ENCODE results near the gene FGF18.

The FGF18 gene

GRCh38 chr5:171470420-171470819, 51.0 kb downstream of the FGF18 start:
- Histone ChIP-seq H3K9me3 (ENCODE audit: control insufficient read depth, low read length) (no peaks in the 10 kb centered on the region), H3K4me1 (ENCODE audit: control insufficient read depth, insufficient read depth, low read length) (peaks cover 5% of the 10 kb centered on the region), H3K27ac (ENCODE audit: insufficient read depth, low read depth, low read length, poor library complexity, severe bottlenecking) (no peak overlapping the region), H3K36me3 (ENCODE audit: control insufficient read depth, insufficient read depth, low read length) (no peaks in the 10 kb centered on the region), H3K4me3 (ENCODE audit: insufficient read depth, low read depth, low read length) (no peak overlapping the region), H3K27me3 (ENCODE audit: control insufficient read depth, insufficient read depth, low read length, poor library complexity, severe bottlenecking) (no peaks in the 10 kb centered on the region)
- WGBS, 2 experiments, result 90 to 93% methylated on average over 15 of the region's 15 CpGs

- Histone ChIP-seq H3K27me3 (ENCODE audit: control insufficient read depth, insufficient read depth, low read length, poor library complexity, severe bottlenecking) (no peaks in the 10 kb centered on the region), H3K9me3 (ENCODE audit: control insufficient read depth, low read length) (no peaks in the 10 kb centered on the region), H3K4me3 (ENCODE audit: insufficient read depth, low read depth, low read length) (no peak overlapping the region), H3K27ac (ENCODE audit: insufficient read depth, low read depth, low read length, poor library complexity, severe bottlenecking) (no peak overlapping the region), H3K36me3 (ENCODE audit: control insufficient read depth, insufficient read depth, low read length) (no peaks in the 10 kb centered on the region), H3K4me1 (ENCODE audit: control insufficient read depth, insufficient read depth, low read length) (peaks cover 2% of the 10 kb centered on the region)
- WGBS, 2 experiments, result 94 to 95% methylated on average over 16 of the region's 16 CpGs
Observed at GRCh38 chr5:171474230-171474813, 54.9 kb downstream of the FGF18 start.

GRCh38 chr5:171475596-171475995, 56.1 kb downstream of the FGF18 start:
- H3K4me3 ChIP-seq (ENCODE audit: insufficient read depth, low read depth, low read length), result no peak overlapping the region

GRCh38 chr5:171476701-171477100, 57.3 kb downstream of the FGF18 start:
- H3K27me3 ChIP-seq (ENCODE audit: control insufficient read depth, insufficient read depth, low read length, poor library complexity, severe bottlenecking), result no peaks in the 10 kb centered on the region
- H3K4me1 ChIP-seq (ENCODE audit: control insufficient read depth, insufficient read depth, low read length), result no peaks in the 10 kb centered on the region
- no peaks in the 10 kb centered on the region for H3K9me3 ChIP-seq (ENCODE audit: control insufficient read depth, low read length)
- no peak overlapping the region for H3K27ac ChIP-seq (ENCODE audit: insufficient read depth, low read depth, low read length, poor library complexity, severe bottlenecking)
- H3K36me3 ChIP-seq (ENCODE audit: control insufficient read depth, insufficient read depth, low read length), result no peaks in the 10 kb centered on the region
- H3K4me3 ChIP-seq (ENCODE audit: insufficient read depth, low read depth, low read length), result no peak overlapping the region
- WGBS, 2 experiments, result 96 to 97% methylated on average over 1 of the region's 1 CpG

More at GRCh38 chr5:171475596-171475995, 56.1 kb downstream of the FGF18 start:
- Histone ChIP-seq H3K27me3 (ENCODE audit: control insufficient read depth, insufficient read depth, low read length, poor library complexity, severe bottlenecking) (no peaks in the 10 kb centered on the region), H3K9me3 (ENCODE audit: control insufficient read depth, low read length) (no peaks in the 10 kb centered on the region), H3K4me1 (ENCODE audit: control insufficient read depth, insufficient read depth, low read length) (no peaks in the 10 kb centered on the region), H3K36me3 (ENCODE audit: control insufficient read depth, insufficient read depth, low read length) (no peaks in the 10 kb centered on the region), H3K27ac (ENCODE audit: insufficient read depth, low read depth, low read length, poor library complexity, severe bottlenecking) (no peak overlapping the region)

GRCh38 chr5:171477101-171477500, 57.7 kb downstream of the FGF18 start:
- Histone ChIP-seq H3K27me3 (ENCODE audit: control insufficient read depth, insufficient read depth, low read length, poor library complexity, severe bottlenecking) (no peaks in the 10 kb centered on the region), H3K27ac (ENCODE audit: insufficient read depth, low read depth, low read length, poor library complexity, severe bottlenecking) (no peak overlapping the region), H3K36me3 (ENCODE audit: control insufficient read depth, insufficient read depth, low read length) (no peaks in the 10 kb centered on the region), H3K4me3 (ENCODE audit: insufficient read depth, low read depth, low read length) (no peak overlapping the region), H3K9me3 (ENCODE audit: control insufficient read depth, low read length) (no peaks in the 10 kb centered on the region), H3K4me1 (ENCODE audit: control insufficient read depth, insufficient read depth, low read length) (peaks cover 2% of the 10 kb centered on the region)
- WGBS, 2 experiments, result 63 to 68% methylated on average over 2 of the region's 2 CpGs

- Histone ChIP-seq H3K36me3 (ENCODE audit: control insufficient read depth, insufficient read depth, low read length) (no peaks in the 10 kb centered on the region), H3K9me3 (ENCODE audit: control insufficient read depth, low read length) (no peaks in the 10 kb centered on the region), H3K4me3 (ENCODE audit: insufficient read depth, low read depth, low read length) (no peak overlapping the region), H3K27ac (ENCODE audit: insufficient read depth, low read depth, low read length, poor library complexity, severe bottlenecking) (no peak overlapping the region), H3K27me3 (ENCODE audit: control insufficient read depth, insufficient read depth, low read length, poor library complexity, severe bottlenecking) (no peaks in the 10 kb centered on the region), H3K4me1 (ENCODE audit: control insufficient read depth, insufficient read depth, low read length) (peaks cover 2% of the 10 kb centered on the region)
- 92 to 98% methylated on average over 3 of the region's 3 CpGs for WGBS, 2 experiments
Observed at GRCh38 chr5:171477666-171478065, 58.2 kb downstream of the FGF18 start.

GRCh38 chr5:171478946-171479775, 59.7 kb downstream of the FGF18 start:
- H3K4me1 ChIP-seq (ENCODE audit: control insufficient read depth, insufficient read depth, low read length), result peaks cover 2% of the 10 kb centered on the region
- H3K9me3 ChIP-seq (ENCODE audit: control insufficient read depth, low read length), result no peaks in the 10 kb centered on the region
- 77 to 80% methylated on average over 4 of the region's 4 CpGs for WGBS, 2 experiments
- no peaks in the 10 kb centered on the region for H3K36me3 ChIP-seq (ENCODE audit: control insufficient read depth, insufficient read depth, low read length)
- H3K27ac ChIP-seq (ENCODE audit: insufficient read depth, low read depth, low read length, poor library complexity, severe bottlenecking), result no peak overlapping the region
- no peaks in the 10 kb centered on the region for H3K27me3 ChIP-seq (ENCODE audit: control insufficient read depth, insufficient read depth, low read length, poor library complexity, severe bottlenecking)
- H3K4me3 ChIP-seq (ENCODE audit: insufficient read depth, low read depth, low read length), result no peak overlapping the region

- Histone ChIP-seq H3K4me3 (ENCODE audit: insufficient read depth, low read depth, low read length) (no peak overlapping the region), H3K27ac (ENCODE audit: insufficient read depth, low read depth, low read length, poor library complexity, severe bottlenecking) (no peak overlapping the region), H3K27me3 (ENCODE audit: control insufficient read depth, insufficient read depth, low read length, poor library complexity, severe bottlenecking) (no peaks in the 10 kb centered on the region), H3K36me3 (ENCODE audit: control insufficient read depth, insufficient read depth, low read length) (no peaks in the 10 kb centered on the region), H3K9me3 (ENCODE audit: control insufficient read depth, low read length) (no peaks in the 10 kb centered on the region), H3K4me1 (ENCODE audit: control insufficient read depth, insufficient read depth, low read length) (peaks cover 2% of the 10 kb centered on the region)
- WGBS, 2 experiments, result 79 to 82% methylated on average over 1 of the region's 1 CpG
Observed at GRCh38 chr5:171479776-171480125, 60.3 kb downstream of the FGF18 start.

GRCh38 chr5:171480239-171480638, 60.8 kb downstream of the FGF18 start:
- H3K4me1 ChIP-seq (ENCODE audit: control insufficient read depth, insufficient read depth, low read length), result peaks cover 2% of the 10 kb centered on the region
- no peaks in the 10 kb centered on the region for H3K9me3 ChIP-seq (ENCODE audit: control insufficient read depth, low read length)
- no peaks in the 10 kb centered on the region for H3K36me3 ChIP-seq (ENCODE audit: control insufficient read depth, insufficient read depth, low read length)
- H3K27me3 ChIP-seq (ENCODE audit: control insufficient read depth, insufficient read depth, low read length, poor library complexity, severe bottlenecking), result no peaks in the 10 kb centered on the region
- no peak overlapping the region for H3K27ac ChIP-seq (ENCODE audit: insufficient read depth, low read depth, low read length, poor library complexity, severe bottlenecking)
- no peak overlapping the region for H3K4me3 ChIP-seq (ENCODE audit: insufficient read depth, low read depth, low read length)
- WGBS, 2 experiments, result 74 to 81% methylated on average over 6 of the region's 6 CpGs

- Histone ChIP-seq H3K27me3 (ENCODE audit: control insufficient read depth, insufficient read depth, low read length, poor library complexity, severe bottlenecking) (no peaks in the 10 kb centered on the region), H3K27ac (ENCODE audit: insufficient read depth, low read depth, low read length, poor library complexity, severe bottlenecking) (no peak overlapping the region), H3K9me3 (ENCODE audit: control insufficient read depth, low read length) (no peaks in the 10 kb centered on the region), H3K36me3 (ENCODE audit: control insufficient read depth, insufficient read depth, low read length) (no peaks in the 10 kb centered on the region), H3K4me1 (ENCODE audit: control insufficient read depth, insufficient read depth, low read length) (peaks cover 2% of the 10 kb centered on the region), H3K4me3 (ENCODE audit: insufficient read depth, low read depth, low read length) (no peak overlapping the region)
- 74 to 77% methylated on average over 10 of the region's 10 CpGs for WGBS, 2 experiments
Observed at GRCh38 chr5:171481571-171482433, 62.4 kb downstream of the FGF18 start.

All from ectodermal cell (in vitro differentiated cells).